Psoas muscle (tissue), 8 donors: Measurements from ENCODE around the gene PRCC. TPM values are rescaled to one million over a fixed set of nuclear protein-coding genes. Genes with fewer than 3 reads are reported as not detected.
A peak's percentile ranks its signal among the peaks of the same experiment; 100 is the strongest.

Source experiments
- ATAC-seq, 4 donors: fragments of 200-7000 bp; cut with Tn5 transposase; one replicate each; pipeline ENCODE4 v1.9.1; 2020; ENCODE audit warnings: moderate library complexity in 3 of 4, mild to moderate bottlenecking in 2 of 4
- DNase-seq, 2 donors: peaks; one replicate each; pipeline ENCODE4 v3.0.0-alpha.2; 2020
- H3K27ac ChIP-seq: fragments of 200-600 bp; one replicate; pipeline ENCODE4 v1.8.0; 2022
- H3K27me3 ChIP-seq, 3 donors: fragments of 200-600 bp in 1 of 3; one replicate each; pipeline versions ENCODE4 v1.6.1 to v1.8.0; 2013 to 2022; ENCODE audit warnings: low read length in 2 of 3, mild to moderate bottlenecking in 2 of 3, moderate library complexity in 1 of 3; ENCODE audit not compliant: insufficient read depth in 3 of 3
- H3K36me3 ChIP-seq, 2 donors: fragments of 200-600 bp in 1 of 2; one replicate each; pipeline versions ENCODE4 v1.6.1 to v1.8.0; 2013 to 2022; ENCODE audit warnings: low read depth in 1 of 2, mild to moderate bottlenecking in 1 of 2, moderate library complexity in 1 of 2; ENCODE audit not compliant: insufficient read depth in 1 of 2
- H3K4me1 ChIP-seq: fragments of 200-600 bp; one replicate; pipeline ENCODE4 v1.8.0; 2022
- H3K4me3 ChIP-seq: fragments of 200-600 bp; one replicate; pipeline ENCODE4 v1.8.0; 2022; ENCODE audit warnings: mild to moderate bottlenecking
- H3K9me3 ChIP-seq: fragments of 200-600 bp; one replicate; pipeline ENCODE4 v1.8.0; 2022
- CTCF ChIP-seq: fragments of 200-600 bp; IDR thresholded peaks from one replicate; pipeline ENCODE4 v1.8.0; 2022; ENCODE audit warnings: antibody characterized with exemption
- WGBS, 3 donors: extraction: QIAGEN DNeasy Blood & Tissue Kit; methylation state at CpG; one replicate each; pipeline versions ENCODE4 v1.1.6 to v1.1.7; 2013; 5-methylcytosine and 5-hydroxymethylcytosine counted together
- intact Hi-C, 2 donors: fragments of 100-400 bp; cut with DNase I; formaldehyde crosslinking; loops; one replicate each; pipeline versions ENCODE4 v1.11.0 to v1.14.2; 2022
- polyA plus RNA-seq, 3 donors: library from polyadenylated mRNA; stranded (reverse); fragments of 200-250 nt; gene quantifications; one replicate each; pipeline ENCODE4 v1.2.3, GENCODE V29; 2013
- total RNA-seq, 4 donors: library from RNA; stranded (reverse); fragmentation: NEBNext Ultra II Directional in 2 of 4; extraction: Animal tissue kit (Norgen Biotek cat#: 25700) in 2 of 4; gene quantifications; one replicate each; pipeline versions ENCODE4 v1.2.1 to v1.2.4, GENCODE V29; 2021 to 2023
- donor health status: healthy with polysubstance abuse.
- donor health status: DM: no; HTN: no; CAD: no; lungs with moderate emphysema.
- donor health status: Bipolar disorder and iron deficiency.
- donor health status: healthy.
- donor health status: DM: yes; HTN: yes; CAD: no.
- donor health status: DM: no; HTN: no; CAD: no.
- donor health status: DM: no; HTN: no; CAD: no.
- donor health status: DM: yes; HTN: yes; CAD: no.

PRCC gene
- total and polyA plus RNA-seq, 7 donors, result 43.7 to 107 (median 68.8) TPM

DNA sequence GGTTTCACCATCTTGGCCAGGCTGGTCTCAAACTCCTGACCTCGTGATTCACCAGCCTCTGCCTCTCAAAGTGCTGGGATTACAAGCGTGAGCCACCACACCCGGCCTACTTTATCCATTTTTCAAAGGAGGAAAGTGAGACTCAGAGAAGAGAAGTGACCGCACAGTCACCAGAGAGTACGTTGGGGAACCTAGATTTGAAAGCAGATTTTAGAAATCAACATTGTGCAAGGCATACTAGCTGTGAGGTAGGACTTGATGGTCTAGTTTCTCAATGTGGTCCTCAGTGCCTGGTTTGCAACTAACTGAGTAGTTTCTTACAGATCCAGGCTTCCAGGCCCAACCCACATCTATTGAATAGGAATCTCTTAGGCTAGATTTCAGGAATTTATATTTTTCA lies 1.7 kb upstream of the PRCC start:
- intact Hi-C loops, result loop anchor here in 1 of 2 donors (2.0 to 5.0 kb wide), 2 partner anchors 15 to 38 kb away; partner anchors contain the start of genes HDGF, ISG20L2 and METTL25B
- H3K36me3 ChIP-seq, result peaks cover 0 to 8% of the 10 kb centered on the region in 2 donors
- H3K9me3 ChIP-seq, result no peaks in the 10 kb centered on the region
- no peak for DNase-seq
- H3K4me3 ChIP-seq, result peak overlapping the region; percentile 95
- H3K27ac ChIP-seq, result peak overlapping the region; percentile 96
- H3K4me1 ChIP-seq, result peaks cover 36% of the 10 kb centered on the region
- no peak for ATAC-seq
- WGBS, 3 donors, result 87 to 94% (median 94%) methylated on average over 5 of the region's 5 CpGs
- no peak for TF ChIP-seq CTCF
- H3K27me3 ChIP-seq, result no peaks in the 10 kb centered on the region

DNA sequence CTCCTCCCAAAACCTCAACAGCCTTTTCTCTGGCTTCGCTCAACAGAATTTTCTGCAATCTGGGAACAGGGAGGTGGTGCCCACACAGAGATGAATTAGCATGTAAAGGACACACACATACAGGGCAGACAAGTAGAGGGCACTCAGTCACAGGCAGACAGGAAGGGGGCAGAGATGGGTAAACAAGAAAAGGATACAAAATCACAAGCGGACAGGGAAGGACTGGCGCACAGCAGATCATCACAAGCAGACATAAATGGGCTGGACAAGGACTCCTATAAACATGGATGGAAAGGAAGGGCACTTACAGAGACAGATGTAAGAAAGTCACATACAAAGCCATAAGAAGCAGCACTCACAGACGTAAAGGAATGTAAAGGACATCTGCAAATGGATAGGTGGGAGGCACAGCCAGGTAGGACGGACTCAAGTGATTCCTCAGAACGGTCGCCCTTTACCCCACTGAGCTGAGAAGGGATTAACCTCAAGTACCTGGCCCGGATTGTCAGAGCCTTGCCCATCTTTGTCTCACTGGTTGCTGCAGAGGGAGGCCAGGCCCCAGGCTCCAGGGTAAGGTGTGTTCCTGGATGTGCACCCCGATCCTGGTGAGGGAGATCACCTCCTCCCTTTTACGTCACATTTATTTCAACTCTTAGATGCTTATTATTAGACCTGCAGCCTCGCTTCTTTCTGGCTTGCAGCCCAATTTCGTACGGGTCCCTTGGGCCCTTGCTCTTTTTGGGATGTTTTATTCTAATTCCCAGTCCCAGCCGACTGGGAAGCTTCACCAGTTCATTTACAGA lies 836 bp upstream of the PRCC start:
- Histone ChIP-seq H3K9me3 (no peaks in the 10 kb centered on the region), H3K4me1 (peaks cover 39% of the 10 kb centered on the region), H3K36me3 (peaks cover 0 to 11% of the 10 kb centered on the region in 2 donors), H3K27ac (peak overlapping the region; percentile 96), H3K27me3 (no peaks in the 10 kb centered on the region), H3K4me3 (peak overlapping the region; percentile 95)
- intact Hi-C loops, result loop anchor here in 1 of 2 donors (2.0 to 5.0 kb wide), 2 partner anchors 16 to 39 kb away; partner anchors contain the start of genes HDGF, ISG20L2 and METTL25B
- no peak for TF ChIP-seq CTCF
- ATAC-seq (peak; percentile 8 to 32 (median 20)), DNase-seq (no peak)
- 6 to 9% (median 7%) methylated on average over 14 of the region's 14 CpGs for WGBS, 3 donors

DNA sequence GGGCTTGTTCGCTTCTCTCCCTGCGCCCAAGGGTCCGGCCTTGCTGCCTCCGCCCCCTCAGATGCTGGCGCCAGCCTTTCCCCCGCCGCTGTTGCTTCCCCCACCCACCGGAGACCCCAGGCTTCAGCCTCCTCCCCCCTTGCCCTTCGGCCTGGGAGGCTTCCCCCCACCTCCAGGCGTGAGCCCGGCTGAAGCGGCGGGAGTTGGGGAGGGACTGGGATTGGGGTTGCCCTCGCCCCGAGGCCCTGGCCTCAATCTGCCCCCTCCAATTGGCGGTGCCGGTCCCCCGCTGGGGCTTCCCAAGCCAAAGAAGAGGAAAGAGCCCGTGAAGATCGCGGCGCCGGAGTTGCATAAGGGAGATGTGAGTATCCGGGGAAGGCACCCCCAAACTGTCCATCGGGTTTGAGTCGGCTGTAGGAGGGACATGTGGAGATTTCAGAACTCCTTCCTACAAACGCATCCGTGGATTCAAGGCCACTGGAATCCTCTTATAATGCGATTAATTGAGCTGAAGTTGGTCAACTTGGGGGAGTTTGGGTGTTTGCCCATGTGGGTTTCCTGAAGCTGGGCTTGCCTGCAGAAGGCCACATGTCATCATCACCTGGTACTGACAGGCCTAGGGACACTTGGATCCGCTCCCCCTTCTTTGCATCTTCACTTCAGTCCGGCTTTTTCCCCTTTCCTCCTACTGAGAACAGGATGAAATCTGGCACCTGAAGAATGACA lies 707 bp downstream of the PRCC start:
- peak; percentile 10 to 39 (median 18) for ATAC-seq
- 0 to 1% (median 1%) methylated on average over 26 to 31 of the region's 31 CpGs for WGBS, 3 donors
- Histone ChIP-seq H3K9me3 (no peaks in the 10 kb centered on the region), H3K4me1 (peaks cover 55% of the 10 kb centered on the region), H3K4me3 (peak overlapping the region; percentile 95), H3K36me3 (peaks cover 0 to 19% of the 10 kb centered on the region in 2 donors), H3K27me3 (no peaks in the 10 kb centered on the region), H3K27ac (peak overlapping the region; percentile 96)
- peak; percentile 30 to 73 for DNase-seq
- TF ChIP-seq CTCF, result no peak
- intact Hi-C loops, result loop anchor here (2.0 to 5.0 kb wide), 3 partner anchors 17 to 41 kb away; partner anchors contain the start of genes ISG20L2 (in 2 of the 2), METTL25B (in 2 of the 2) and HDGF (in 1 of the 2)

GRCh38 chr1:156768610-156769295 lies 1.4 kb downstream of the PRCC start:
- no peak for ATAC-seq
- H3K36me3 ChIP-seq, result peaks cover 0 to 19% of the 10 kb centered on the region in 2 donors
- H3K9me3 ChIP-seq, result no peaks in the 10 kb centered on the region
- no peaks in the 10 kb centered on the region for H3K27me3 ChIP-seq
- peak overlapping the region; percentile 96 for H3K27ac ChIP-seq
- H3K4me3 ChIP-seq, result peak overlapping the region; percentile 95
- intact Hi-C loops, result loop anchor here (2.0 to 5.0 kb wide), 2 partner anchors 40 to 41 kb away; partner anchors contain the start of genes ISG20L2 (in 2 of the 2) and METTL25B (in 2 of the 2)
- WGBS, 3 donors, result 21 to 32% (median 24%) methylated on average over 8 of the region's 8 CpGs
- no peak for DNase-seq
- no peak for TF ChIP-seq CTCF
- peaks cover 62% of the 10 kb centered on the region for H3K4me1 ChIP-seq
